ENCODE results near the gene ADAP1.

ADAP1 gene

DNA sequence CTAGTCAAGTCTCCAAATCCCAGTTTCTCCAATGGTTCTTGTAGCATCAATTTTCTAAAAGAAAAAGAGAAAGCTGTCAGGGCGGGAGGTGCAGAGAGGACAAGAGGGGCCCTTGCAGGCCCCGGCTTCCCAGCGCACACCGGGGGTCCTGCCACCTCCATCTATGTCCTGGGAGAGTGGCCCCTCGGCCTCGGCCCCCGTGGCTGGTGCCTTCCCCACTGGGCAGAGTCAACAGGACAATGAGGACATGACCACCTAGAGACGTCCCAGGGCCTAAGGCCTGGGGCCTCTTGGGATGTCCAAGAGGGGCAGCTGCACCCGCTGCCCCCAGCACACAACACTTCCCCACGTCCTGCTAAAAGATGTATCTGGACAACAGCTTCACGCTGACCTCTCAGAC lies 14.9 kb upstream of the ADAP1 start:
- DNase-seq, result no peak
- TF ChIP-seq, protein P1, sequence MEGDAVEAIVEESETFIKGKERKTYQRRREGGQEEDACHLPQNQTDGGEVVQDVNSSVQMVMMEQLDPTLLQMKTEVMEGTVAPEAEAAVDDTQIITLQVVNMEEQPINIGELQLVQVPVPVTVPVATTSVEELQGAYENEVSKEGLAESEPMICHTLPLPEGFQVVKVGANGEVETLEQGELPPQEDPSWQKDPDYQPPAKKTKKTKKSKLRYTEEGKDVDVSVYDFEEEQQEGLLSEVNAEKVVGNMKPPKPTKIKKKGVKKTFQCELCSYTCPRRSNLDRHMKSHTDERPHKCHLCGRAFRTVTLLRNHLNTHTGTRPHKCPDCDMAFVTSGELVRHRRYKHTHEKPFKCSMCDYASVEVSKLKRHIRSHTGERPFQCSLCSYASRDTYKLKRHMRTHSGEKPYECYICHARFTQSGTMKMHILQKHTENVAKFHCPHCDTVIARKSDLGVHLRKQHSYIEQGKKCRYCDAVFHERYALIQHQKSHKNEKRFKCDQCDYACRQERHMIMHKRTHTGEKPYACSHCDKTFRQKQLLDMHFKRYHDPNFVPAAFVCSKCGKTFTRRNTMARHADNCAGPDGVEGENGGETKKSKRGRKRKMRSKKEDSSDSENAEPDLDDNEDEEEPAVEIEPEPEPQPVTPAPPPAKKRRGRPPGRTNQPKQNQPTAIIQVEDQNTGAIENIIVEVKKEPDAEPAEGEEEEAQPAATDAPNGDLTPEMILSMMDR (IDR thresholded peaks at IDR 0.05), result no peak
- H3K4me1 ChIP-seq, result peaks cover 0 to 56% (median 38%) of the 10 kb centered on the region in 4 donors
- no peak overlapping the region for H3K27ac ChIP-seq
- H3K9me3 ChIP-seq, result no peaks in the 10 kb centered on the region
- peaks cover 32 to 67% (median 38%) of the 10 kb centered on the region in 3 donors for H3K36me3 ChIP-seq
- no peak overlapping the region for H3K4me3 ChIP-seq
- no peaks in the 10 kb centered on the region for H3K27me3 ChIP-seq
- intact Hi-C loops (cut with DNase I; ENCODE audit: low total_unique reads), result no loop called here

DNA sequence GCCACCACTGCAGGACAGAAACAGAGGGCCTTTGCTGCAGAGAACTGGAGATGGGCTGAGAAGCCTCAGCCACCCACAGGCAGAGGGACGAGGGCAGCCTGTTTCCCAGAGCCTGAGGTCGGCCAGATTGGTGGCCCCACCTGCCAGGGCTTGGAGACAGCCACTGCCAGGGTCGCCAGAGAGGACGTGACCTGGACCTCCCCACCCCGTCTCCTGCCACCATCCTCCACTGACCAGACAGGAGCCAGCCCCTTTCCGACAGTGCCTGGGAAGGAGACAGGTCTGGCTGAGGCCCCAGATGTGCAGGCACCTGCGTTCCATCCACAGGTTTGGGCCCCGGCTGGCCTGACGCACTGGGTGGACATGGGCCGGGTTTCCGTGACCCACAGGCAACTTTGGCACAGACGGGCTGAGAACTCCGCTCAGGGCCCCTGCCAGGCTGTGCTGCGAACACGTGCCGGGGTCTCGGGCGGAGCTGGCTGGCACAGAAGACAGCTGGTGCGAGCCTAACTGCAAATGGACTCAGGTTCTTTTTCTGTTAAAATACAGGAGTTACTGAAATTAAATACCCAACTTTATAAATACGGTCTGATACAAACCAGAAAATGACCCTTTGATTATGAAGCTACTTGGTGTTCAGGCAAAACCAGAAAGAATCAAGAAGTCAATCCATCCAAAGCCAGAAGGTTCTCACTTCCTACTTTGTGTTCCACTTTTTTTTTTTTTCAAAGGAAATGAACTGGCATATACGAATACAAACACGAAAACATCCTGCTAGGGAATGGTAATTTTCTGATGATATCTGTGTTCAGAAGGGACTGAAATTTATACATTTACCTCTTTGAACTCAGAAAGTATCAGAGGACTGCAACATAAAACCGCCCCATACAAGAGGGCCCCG lies 14.0 kb upstream of the ADAP1 start:
- no peak for DNase-seq
- TF ChIP-seq, protein P1 (IDR thresholded peaks at IDR 0.05), result no peak
- H3K4me3 ChIP-seq, result no peak overlapping the region
- intact Hi-C loops (cut with DNase I; ENCODE audit: low total_unique reads), result no loop called here
- H3K27me3 ChIP-seq, result no peaks in the 10 kb centered on the region
- H3K27ac ChIP-seq, result no peak overlapping the region
- H3K4me1 ChIP-seq, result peaks cover 0 to 56% (median 39%) of the 10 kb centered on the region in 4 donors
- peaks cover 32 to 67% (median 38%) of the 10 kb centered on the region in 3 donors for H3K36me3 ChIP-seq
- H3K9me3 ChIP-seq, result no peaks in the 10 kb centered on the region

DNA sequence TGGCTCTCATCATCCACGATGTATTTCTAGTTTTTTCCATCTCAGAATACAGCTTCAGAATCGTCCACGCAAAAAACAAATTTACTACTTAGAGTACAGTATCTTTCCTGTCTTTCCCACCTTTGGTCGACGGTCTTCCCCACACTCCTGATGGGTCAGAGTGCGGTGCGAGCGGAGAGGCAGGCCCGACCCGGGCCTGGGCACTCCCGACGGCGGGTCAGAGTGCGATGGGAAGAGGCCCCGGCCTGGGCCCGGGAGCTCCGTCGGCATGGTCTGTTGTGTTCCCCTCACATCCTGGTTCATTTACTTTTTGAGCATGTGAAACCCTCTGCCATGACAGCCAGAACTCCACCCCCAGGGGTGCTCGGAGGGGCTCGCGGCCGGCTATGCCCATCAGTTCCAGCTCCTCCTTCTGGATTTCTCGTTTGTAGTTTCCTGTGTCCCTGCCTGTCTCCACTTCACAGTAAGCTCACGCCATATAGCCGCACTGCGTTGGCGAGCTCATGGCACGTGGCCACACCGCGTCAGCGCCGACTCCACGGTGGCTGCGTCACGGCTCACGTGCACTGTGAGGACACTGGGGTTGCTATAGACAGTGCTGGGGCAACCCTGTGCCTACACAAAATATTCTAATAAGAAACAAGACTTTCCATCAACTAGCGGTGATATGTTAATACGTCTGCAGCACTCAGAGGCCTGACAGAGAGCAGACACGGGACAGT lies 13.0 kb upstream of the ADAP1 start:
- H3K4me1 ChIP-seq, result peaks cover 0 to 55% (median 39%) of the 10 kb centered on the region in 4 donors
- TF ChIP-seq, protein P1 (IDR thresholded peaks at IDR 0.05), result no peak
- H3K27ac ChIP-seq, result peak overlapping the region in 1 of 2 donors; percentile 84
- no peak for DNase-seq
- no peaks in the 10 kb centered on the region for H3K27me3 ChIP-seq
- H3K9me3 ChIP-seq, result no peaks in the 10 kb centered on the region
- H3K36me3 ChIP-seq, result peaks cover 29 to 57% (median 34%) of the 10 kb centered on the region in 3 donors
- H3K4me3 ChIP-seq, result no peak overlapping the region
- intact Hi-C loops (cut with DNase I; ENCODE audit: low total_unique reads), result no loop called here

DNA sequence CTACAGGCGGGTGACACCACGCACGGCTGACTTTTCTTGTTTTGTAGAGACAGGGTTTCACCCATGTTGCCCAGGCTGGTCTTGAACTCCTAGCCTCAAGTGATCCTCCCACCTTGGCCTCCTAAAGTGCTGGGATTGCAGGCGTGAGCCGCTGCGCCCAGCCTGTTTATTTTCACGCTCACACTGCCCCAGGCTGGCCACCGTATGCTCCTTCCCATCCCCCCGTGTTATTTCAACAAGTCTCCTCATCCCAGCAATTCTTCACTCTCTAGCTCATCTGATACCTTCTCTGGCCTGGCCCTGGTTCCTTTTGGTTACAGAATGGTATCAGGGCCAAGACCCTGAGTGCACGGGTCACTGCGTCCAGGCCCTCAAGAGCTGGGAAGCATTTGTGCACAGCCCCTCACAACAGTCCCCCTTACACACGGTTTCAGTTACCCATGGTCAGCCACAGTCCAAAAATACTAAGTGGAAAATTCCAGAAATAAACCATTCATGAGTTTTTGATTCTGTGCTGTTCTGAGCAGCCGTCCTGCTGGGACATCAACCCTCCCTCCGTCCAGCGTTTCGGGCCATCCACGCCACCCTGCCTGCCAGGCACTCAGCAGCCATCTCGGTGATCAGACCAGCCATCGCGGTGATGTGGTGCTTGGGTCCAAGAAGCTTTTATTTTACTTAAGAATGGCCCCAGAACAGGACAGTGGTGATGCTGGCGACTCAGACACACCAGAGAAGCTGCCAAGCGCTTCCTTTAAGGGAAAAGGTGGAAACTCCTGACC lies 12.0 kb upstream of the ADAP1 start:
- TF ChIP-seq, protein P1 (IDR thresholded peaks at IDR 0.05), result no peak
- no peaks in the 10 kb centered on the region for H3K27me3 ChIP-seq
- H3K27ac ChIP-seq, result peak overlapping the region; percentile 84 to 85
- H3K36me3 ChIP-seq, result peaks cover 18 to 48% (median 24%) of the 10 kb centered on the region in 3 donors
- no peaks in the 10 kb centered on the region for H3K9me3 ChIP-seq
- no peak for DNase-seq
- no peak overlapping the region for H3K4me3 ChIP-seq
- peaks cover 0 to 46% (median 35%) of the 10 kb centered on the region in 4 donors for H3K4me1 ChIP-seq
- intact Hi-C loops (cut with DNase I; ENCODE audit: low total_unique reads), result no loop called here
